HUDEP-2 (cell line): ENCODE data around the gene KRT85.
"Not testable (repeated sequence)": the region's sequence is repeated elsewhere in the genome, so short reads cannot be mapped to it uniquely, and the experiment has no call there.

Experiments
- DNase-seq, 76 experiments: peaks; one replicate each; lab custom pipeline; 2025; ENCODE audit not compliant: unreplicated experiment in 76 of 76; lab: John Stamatoyannopoulos, UW

The KRT85 gene

DNA sequence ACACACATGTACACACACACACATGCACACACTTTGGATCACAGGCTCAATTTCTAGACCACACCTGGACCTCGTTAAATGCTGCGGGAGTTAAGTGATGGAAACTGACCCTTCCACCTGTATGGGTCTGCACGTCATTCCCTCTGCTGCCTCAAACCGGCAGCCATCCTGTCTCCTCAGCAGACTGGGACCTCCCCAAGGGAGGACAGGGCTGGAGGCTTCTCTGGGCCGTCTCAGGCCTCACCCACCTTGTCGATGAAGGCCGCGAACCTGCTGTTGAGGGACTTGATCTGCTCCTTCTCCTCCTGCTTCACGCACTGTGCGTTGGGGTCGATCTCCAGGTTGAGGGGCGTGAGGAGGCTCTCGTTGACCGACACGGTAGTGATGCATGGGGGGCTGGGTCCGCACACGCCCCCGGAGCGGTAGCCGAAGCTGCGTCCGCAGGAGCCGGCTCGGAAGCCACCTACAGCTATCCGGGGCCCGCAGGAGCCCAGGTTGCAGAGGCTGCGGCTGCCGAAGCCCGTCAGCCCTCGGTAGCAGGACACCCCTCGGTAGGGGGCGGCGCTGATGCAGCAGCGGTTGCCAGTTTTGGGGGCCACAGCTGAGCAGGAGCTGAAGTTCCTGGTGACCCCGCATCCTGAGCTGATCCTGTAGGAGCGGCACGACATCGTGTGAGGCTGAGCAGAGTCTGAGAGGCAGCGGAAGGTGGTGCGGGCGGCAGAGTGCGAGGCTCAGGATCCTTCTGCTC is at the start of gene KRT85:
KRT85 (minus strand) TSS at position 744 of the 748 bp plus-strand sequence; CDS start at position 668, 76 bp downstream.
- no peak for DNase-seq

DNA sequence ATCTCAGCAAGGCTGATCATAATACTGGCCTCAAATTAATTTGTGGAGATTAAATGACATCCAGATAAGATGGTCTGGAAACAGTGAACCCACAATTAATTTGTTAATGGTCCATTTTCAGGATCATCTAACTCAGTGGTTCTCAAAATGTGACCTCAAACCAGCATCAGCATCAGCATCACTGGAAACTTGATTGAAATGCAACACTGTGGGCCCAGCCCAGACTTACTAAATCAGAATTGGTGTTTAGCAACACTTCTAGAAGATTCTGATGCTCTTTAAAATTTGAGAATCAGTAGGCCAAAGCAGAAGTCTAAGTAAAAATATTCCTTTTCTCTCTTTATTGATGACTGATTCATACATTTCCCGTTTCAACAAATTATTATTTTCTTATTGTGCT is 49.5 kb upstream of the KRT85 start:
- no peak for DNase-seq

GRCh38 chr12:52415870-52416750 is 48.8 kb upstream of the KRT85 start:
- DNase-seq: no peak

GRCh38 chr12:52414936-52415335 is 47.7 kb upstream of the KRT85 start:
- DNase-seq: no peak

DNA sequence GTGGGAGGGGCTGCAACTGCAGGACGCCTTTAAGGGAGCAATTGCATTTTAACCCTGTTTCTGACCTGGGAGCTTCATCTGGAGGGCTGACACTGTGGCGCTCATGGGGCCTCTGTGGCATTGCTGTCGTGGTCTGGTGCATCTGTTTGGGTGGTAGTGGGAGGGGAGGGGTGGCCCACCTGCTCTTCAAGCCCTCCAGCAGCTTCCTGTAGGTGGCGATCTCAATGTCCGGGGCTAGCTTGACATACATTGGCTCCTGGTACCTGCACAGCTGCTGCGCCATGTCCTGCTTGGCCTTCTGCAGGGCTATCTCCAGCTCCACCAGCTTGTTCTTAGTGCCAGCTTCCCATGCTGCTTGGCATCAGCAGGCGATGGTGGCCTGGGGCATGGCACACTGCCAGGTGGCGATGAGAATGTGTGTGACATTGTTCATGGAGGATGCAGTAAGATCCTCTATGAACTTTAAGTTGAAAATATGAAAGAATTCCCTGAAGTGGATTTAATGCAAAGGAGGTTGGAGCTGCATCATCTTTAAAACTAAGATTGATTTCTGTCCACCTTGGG is 46.6 kb upstream of the KRT85 start:
- no peak for DNase-seq

- DNase-seq: no peak
These were observed 45.9 kb upstream of the KRT85 start for GRCh38 chr12:52413202-52413601.

DNA sequence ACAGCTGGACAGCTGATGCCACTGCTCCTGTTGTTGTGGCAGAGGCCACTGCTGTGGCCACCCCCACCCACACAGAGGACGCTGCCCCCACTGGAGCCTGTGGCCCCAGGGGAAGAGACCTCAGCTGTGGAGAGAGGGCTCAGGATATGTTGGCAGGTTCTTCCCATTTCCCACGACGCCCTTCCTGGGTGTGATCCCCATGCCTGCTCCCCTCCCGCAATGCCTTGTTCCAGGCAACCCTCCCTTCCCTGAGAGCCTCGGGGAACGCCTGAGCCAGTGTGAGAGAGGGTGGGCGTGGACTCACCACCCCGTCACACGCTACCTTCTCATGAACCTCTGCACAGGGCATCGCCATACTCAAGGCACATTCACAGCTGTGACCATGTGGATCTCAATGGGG is 44.5 kb upstream of the KRT85 start:
- no peak for DNase-seq

GRCh38 chr12:52410589-52411248 is 43.4 kb upstream of the KRT85 start:
- DNase-seq: not testable (repeated sequence)

DNA sequence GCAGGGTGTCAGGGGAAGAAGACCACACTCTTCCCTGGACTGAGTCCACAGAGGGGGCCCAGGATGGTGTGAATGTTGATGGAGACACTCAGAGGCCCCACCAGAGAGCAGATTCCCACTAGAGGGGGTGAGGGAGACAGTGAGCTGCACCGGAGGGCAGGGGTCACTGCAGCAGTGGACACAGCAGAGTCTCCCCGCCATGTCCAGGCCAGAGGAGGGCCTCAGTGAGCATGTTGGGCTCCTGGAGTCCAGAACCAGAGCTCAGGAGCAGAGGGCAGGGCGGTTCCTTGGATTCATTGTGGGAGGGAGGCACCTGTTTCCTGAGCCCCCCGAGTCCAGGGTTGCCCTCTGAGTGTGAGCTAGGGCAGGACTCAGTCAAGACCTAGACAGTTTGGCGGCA is 40.6 kb upstream of the KRT85 start:
- no peak for DNase-seq

- no peak for DNase-seq
These were observed 38.7 kb upstream of the KRT85 start, which contains the start of gene KRT82 for GRCh38 chr12:52405922-52406385. Gene KRT82, minus strand, starts transcription at chr12:52406335. Its CDS starts 58 bp downstream, at chr12:52406277.

- DNase-seq: no peak
These were observed 37.7 kb upstream of the KRT85 start for GRCh38 chr12:52404951-52405350.

DNA sequence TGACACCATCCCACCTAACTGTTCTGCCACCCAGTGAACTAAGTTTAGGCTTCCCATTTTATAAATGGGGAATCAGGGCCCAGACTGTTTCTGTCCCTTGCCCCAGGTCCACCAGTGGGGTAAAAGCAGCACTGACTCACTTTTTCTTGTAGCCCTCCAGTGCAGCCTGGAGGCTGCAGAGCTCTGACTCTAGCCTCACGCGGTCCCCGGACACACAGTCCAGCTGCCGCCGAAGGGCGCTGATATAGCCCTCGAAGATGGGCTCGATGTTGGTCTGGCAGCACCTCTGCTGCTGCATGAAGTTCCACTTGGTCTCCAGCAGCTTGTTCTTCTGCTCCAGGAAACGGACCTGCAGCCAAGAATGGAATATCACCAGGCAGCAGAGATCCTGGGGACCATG is 36.3 kb upstream of the KRT85 start:
- no peak for DNase-seq

- DNase-seq: no peak
These were observed 35.7 kb upstream of the KRT85 start for GRCh38 chr12:52402873-52403540.

DNA sequence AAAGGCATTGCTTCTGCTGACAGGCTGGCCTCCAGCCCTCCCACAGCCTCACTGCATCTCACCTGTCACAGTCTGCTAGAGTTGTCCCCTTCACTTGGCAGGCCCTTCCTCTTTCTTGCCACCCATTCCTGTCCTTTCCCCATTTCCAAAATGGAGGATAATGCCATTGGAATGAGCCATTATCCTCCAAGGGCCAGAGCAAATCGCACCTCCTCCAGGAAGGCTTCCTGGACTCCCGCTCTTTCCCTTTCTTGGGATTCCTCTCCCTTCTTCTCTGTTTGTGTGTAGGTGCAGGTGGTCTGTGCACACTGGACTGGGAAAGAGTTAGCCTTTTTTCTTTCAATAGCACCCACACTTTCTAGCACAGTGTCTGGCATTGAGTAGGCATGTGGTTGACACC is 35.1 kb upstream of the KRT85 start:
- DNase-seq: no peak

GRCh38 chr12:52401926-52402325 is 34.6 kb upstream of the KRT85 start:
- DNase-seq: no peak

GRCh38 chr12:52401526-52401925 is 34.2 kb upstream of the KRT85 start:
- no peak for DNase-seq

DNA sequence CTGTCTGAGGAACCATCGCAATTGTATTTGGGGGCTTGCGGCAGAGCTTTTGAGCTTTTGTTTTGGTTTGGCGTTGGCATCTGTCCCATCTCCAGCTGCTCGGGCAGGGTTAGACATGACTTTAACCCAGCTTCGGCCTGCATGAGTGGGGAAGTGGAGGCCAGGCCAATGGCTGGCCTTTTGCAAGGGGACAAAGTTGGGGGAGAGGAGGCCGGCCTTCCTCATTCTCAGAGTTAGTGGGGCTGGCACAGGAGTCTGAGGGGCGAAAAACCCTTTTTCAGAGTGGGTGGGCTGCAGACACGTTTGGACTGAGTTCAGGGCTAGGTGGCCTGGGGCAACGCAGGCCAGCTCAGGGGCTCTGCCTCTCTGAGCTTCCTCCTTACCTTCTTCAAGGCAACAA is 33.6 kb upstream of the KRT85 start:
- no peak for DNase-seq

- DNase-seq: no peak
These were observed 32.5 kb upstream of the KRT85 start for GRCh38 chr12:52399756-52400155.

DNA sequence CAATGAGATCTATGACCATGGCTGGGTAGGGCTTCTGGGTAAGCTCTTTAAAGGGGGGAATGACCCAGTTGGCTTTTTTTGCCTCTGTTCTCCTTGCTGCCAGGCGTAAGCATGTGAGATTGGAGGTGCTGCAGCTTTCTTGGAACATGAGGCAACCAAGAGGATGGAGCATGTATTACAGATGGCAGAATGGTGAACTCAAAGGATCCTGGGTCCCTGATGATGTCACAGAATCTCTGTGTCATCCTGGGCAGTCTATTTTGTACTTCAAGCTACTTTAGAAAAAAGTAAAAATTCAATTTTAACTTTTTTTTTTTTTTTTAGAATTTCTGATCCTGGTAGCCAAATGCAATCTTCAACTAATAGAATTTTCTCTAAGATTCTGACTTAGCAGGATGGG is 30.9 kb upstream of the KRT85 start:
- DNase-seq: no peak

GRCh38 chr12:52396656-52397055 is 29.4 kb upstream of the KRT85 start:
- no peak for DNase-seq
